IPS-20b (cell line): ENCODE data around the gene FLT4.

Experiments used
- H3K27ac ChIP-seq: one replicate; pipeline ENCODE4 v1.5.1; 2013; ENCODE audit warnings: low read length
- H3K27me3 ChIP-seq: 2 replicates; pipeline ENCODE4 v1.6.1; 2013; ENCODE audit warnings: mild to moderate bottlenecking, low read length, inconsistent platforms; ENCODE audit not compliant: insufficient read depth
- H3K36me3 ChIP-seq: 2 replicates; pipeline ENCODE4 v1.6.1; 2013; ENCODE audit warnings: low read depth, mild to moderate bottlenecking, inconsistent platforms, low read length, moderate library complexity; ENCODE audit not compliant: insufficient read depth
- H3K4me1 ChIP-seq: 2 replicates; pipeline ENCODE4 v1.6.1; 2013; ENCODE audit warnings: mild to moderate bottlenecking, control low read depth, inconsistent platforms, low read length, moderate library complexity; ENCODE audit not compliant: insufficient read depth
- H3K4me3 ChIP-seq: 2 replicates; pipeline ENCODE4 v1.5.1; 2013; ENCODE audit warnings: mild to moderate bottlenecking, low read length, inconsistent platforms
- H3K9ac ChIP-seq: 2 replicates; pipeline ENCODE4 v1.6.1; 2013; ENCODE audit warnings: low read depth, mild to moderate bottlenecking, inconsistent platforms, low read length, moderate library complexity
- H3K9me3 ChIP-seq: 2 replicates; pipeline ENCODE4 v1.6.1; 2013; ENCODE audit warnings: mild to moderate bottlenecking, low read depth, low read length, inconsistent platforms; ENCODE audit not compliant: insufficient read depth

The FLT4 gene

DNA sequence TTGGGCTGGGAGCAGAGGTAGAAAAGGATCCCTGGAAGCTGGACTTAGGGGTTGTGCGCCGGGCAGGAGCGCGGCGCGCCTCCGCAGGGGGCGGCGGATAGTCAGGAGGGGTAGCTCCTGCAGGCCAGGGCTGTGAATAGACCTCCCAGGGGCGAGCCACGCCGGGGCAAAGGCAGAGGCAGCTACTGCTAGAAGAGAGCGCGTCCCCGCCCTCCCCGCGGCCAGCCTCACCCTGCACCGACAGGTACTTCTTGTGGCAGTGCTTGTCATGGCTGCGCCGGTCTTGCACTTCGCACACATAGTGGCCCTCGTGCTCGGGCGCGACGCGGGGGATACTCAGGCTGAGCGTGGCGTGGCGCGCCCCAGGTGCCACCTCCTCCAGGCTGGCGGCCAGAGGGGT lies 28.1 kb downstream of the FLT4 start:
- no peak overlapping the region for H3K9ac ChIP-seq
- no peaks in the 10 kb centered on the region for H3K9me3 ChIP-seq
- H3K27ac ChIP-seq: no peak overlapping the region
- H3K4me1 ChIP-seq: no peaks in the 10 kb centered on the region
- peaks cover 27% of the 10 kb centered on the region for H3K27me3 ChIP-seq
- H3K36me3 ChIP-seq: no peaks in the 10 kb centered on the region
- no peak overlapping the region for H3K4me3 ChIP-seq

DNA sequence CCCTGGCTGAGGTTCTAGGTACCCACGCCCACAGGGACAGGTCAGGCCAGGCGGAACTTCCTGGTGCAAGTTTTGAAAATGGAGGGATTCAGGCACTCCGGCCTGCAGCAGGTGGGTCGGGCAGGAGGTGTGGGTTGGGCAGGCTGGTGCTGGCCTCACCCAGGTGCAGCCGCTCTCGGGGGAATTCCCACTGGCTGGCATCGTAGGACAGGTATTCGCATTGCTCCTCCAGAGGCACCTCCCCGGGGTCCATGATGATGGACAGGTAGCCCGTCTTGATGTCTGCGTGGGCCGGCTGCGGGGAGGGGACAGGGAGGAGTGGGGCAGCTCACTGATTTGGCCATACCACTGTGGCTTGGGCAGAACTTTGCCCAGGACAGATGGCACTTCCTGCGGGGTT lies 29.4 kb downstream of the FLT4 start:
- no peaks in the 10 kb centered on the region for H3K36me3 ChIP-seq
- H3K9ac ChIP-seq: no peak overlapping the region
- no peaks in the 10 kb centered on the region for H3K4me1 ChIP-seq
- no peak overlapping the region for H3K27ac ChIP-seq
- peaks cover 28% of the 10 kb centered on the region for H3K27me3 ChIP-seq
- H3K9me3 ChIP-seq: no peaks in the 10 kb centered on the region
- no peak overlapping the region for H3K4me3 ChIP-seq

DNA sequence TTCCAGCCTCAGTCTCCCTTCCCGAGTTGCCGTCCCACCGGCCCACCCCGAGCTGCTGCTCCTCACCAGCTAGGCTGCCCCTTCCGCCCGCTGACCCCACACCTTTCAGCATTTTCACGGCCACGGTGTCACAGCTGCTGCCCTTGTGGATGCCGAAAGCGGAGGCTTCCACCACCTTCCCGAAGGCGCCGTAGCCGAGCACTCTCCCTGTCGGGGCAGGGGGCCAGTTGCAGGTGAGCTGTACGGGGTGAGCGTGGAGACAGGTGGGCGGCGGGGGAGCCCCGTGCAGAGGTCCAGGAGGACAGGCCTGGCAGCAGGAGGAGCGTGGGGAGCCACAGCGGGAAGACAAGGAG lies 29.9 kb downstream of the FLT4 start:
- Histone ChIP-seq H3K27ac (no peak overlapping the region), H3K36me3 (no peaks in the 10 kb centered on the region), H3K9ac (no peak overlapping the region), H3K4me1 (no peaks in the 10 kb centered on the region), H3K27me3 (peaks cover 28% of the 10 kb centered on the region), H3K4me3 (peak overlapping the region; percentile 73; the same call in 1 of the 2 replicates), H3K9me3 (no peaks in the 10 kb centered on the region)

DNA sequence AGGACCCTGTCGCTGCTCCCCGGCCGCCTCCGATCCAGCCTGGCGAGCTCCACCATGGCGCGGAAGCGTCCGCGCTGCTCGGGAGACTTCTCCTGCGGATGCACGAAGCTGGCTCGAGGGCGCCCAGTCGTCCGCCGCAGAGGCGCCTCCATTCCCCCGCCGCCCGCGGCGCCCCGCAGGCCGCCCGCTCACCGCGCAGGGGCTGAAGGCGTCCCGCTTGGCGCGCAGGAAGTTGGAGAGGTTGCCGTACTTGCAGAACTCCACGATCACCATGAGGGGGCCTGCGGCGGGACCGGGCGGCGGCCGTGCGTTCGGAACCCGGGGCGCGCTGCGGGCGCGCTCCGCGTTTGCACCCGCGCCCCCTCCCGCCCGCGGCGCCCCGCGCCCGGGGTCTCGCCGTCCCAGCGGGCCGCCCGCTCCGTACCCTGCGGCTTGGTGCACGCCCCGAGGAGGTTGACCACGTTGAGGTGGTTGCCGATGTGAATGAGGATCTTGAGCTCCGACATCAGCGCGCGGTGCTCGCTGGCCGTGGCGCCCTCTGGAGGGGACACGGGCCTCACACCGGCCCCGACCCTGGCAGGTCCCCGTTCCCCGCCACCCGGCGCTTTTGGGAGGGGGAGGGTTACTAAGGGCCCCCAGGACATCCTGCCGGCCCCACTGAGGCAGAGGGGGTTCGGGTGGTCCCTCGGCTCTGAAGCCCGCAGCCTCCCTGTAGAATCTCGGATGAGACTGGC lies 30.4 kb downstream of the FLT4 start:
- H3K27ac ChIP-seq: no peak overlapping the region
- H3K36me3 ChIP-seq: no peaks in the 10 kb centered on the region
- H3K9ac ChIP-seq: peak overlapping the region; percentile 48; the same call in 1 of the 2 replicates
- peak overlapping the region; percentile 73 for H3K4me3 ChIP-seq
- no peaks in the 10 kb centered on the region for H3K9me3 ChIP-seq
- peaks cover 28% of the 10 kb centered on the region for H3K27me3 ChIP-seq
- no peaks in the 10 kb centered on the region for H3K4me1 ChIP-seq

DNA sequence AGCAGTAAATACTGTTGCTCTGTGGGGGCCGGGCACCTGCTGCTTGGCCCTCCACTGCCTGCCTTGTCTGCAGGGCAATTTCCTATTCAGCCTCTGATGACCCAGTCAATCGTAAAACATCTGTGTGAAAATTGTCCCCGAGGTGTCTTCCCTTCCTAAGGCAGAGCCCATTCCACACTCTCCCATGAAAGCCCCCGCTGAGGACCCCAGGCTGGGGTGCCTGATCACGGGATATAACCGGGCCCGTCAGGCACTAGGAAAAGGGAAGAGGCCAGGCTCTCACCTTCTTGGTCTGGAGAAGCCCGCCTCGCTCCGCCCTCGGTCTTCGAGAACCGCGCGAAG lies 30.9 kb downstream of the FLT4 start:
- peak overlapping the region; percentile 48; the same call in 1 of the 2 replicates for H3K9ac ChIP-seq
- peak overlapping the region; percentile 73 for H3K4me3 ChIP-seq

GRCh38 chr5:180613814-180614188 lies 35.6 kb downstream of the FLT4 start:
- H3K27ac ChIP-seq: no peak overlapping the region
- no peak overlapping the region for H3K4me3 ChIP-seq
- no peaks in the 10 kb centered on the region for H3K36me3 ChIP-seq
- peaks cover 15% of the 10 kb centered on the region for H3K27me3 ChIP-seq
- H3K9ac ChIP-seq: no peak overlapping the region
- no peaks in the 10 kb centered on the region for H3K9me3 ChIP-seq
- H3K4me1 ChIP-seq: no peaks in the 10 kb centered on the region

More for the DNA sequence above, 30.9 kb downstream of the FLT4 start:
- Histone ChIP-seq H3K9me3 (no peaks in the 10 kb centered on the region), H3K27ac (no peak overlapping the region), H3K27me3 (peaks cover 28% of the 10 kb centered on the region), H3K36me3 (no peaks in the 10 kb centered on the region), H3K4me1 (no peaks in the 10 kb centered on the region)

DNA sequence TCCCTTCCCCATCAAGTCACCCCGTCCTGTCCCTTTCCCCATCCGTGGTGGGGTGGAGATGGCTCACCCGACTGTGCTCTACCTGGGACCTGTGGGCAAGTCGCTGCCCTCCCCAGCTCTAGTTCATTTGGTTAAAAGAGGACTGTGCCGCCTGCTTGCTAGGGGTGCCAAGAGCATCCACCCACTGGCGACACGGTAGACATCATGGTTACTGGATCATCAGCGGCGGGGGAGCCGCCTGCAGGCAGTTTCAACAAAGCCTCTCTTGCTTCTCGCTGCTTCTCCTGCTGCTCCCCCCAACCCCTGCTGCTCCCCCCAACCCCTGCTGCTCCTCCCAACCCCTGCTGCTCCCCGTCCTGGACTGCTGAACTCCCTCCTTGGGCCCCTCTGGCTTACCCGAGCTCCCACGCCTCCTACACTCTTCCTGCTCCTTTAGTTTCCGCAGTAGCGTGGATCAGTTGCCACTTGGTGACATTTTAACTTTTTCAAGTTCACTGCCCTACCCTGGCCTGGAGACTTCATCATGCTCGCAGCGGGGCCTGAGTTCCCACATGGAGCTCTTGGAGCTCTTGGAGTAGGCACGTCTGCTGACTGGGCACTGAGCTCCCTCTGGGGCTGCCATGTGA lies 36.1 kb downstream of the FLT4 start:
- Histone ChIP-seq H3K4me3 (no peak overlapping the region), H3K36me3 (no peaks in the 10 kb centered on the region), H3K4me1 (no peaks in the 10 kb centered on the region), H3K9ac (no peak overlapping the region), H3K27ac (no peak overlapping the region), H3K9me3 (no peaks in the 10 kb centered on the region), H3K27me3 (peaks cover 10% of the 10 kb centered on the region)

GRCh38 chr5:180612683-180613082 lies 36.7 kb downstream of the FLT4 start:
- H3K9me3 ChIP-seq: no peaks in the 10 kb centered on the region
- no peak overlapping the region for H3K4me3 ChIP-seq
- H3K27ac ChIP-seq: no peak overlapping the region
- H3K9ac ChIP-seq: no peak overlapping the region
- H3K4me1 ChIP-seq: no peaks in the 10 kb centered on the region
- no peaks in the 10 kb centered on the region for H3K36me3 ChIP-seq
- H3K27me3 ChIP-seq: peaks cover 8% of the 10 kb centered on the region

DNA sequence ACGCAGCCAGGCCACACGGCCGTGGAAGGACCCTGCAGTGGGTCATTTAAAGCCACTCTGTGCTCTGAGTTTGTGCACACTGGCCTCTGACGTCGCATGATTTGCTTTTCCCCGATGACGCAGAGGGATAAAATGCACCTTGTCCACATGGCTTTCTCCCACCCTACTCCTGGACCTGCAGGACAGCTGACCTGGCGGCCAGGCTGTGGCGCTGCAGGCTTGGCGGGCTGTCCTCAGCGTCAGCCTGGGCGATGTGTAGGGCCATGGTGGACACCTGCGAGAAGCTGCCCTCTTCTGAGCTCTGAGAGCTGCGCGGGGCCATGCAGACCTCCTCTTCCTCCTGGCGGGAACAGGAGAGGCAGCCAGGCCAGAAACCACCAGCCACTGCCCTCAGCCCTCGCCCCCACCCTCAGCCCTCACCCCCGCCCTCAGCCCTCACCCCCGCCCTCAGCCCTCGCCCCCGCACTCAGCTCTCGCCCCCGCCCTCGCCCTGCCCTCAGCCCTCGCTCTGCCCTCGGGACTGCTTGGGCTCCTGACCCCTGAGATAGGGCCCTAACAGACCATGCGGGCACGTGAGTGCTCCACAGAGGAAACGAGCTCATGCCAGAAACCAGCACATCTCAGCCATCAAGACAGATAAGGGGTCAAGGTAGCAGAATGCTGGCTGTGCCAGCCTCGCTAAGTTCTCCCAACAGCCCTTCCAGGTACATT lies 38.1 kb downstream of the FLT4 start:
- Histone ChIP-seq H3K36me3 (no peaks in the 10 kb centered on the region), H3K9ac (no peak overlapping the region), H3K9me3 (no peaks in the 10 kb centered on the region), H3K4me3 (no peak overlapping the region), H3K27me3 (0 out of 2 replicates have a peak, but pooled peaks cover under 1% of the 10 kb centered on the region), H3K4me1 (no peaks in the 10 kb centered on the region), H3K27ac (no peak overlapping the region)

GRCh38 chr5:180609817-180610550 lies 39.4 kb downstream of the FLT4 start:
- Histone ChIP-seq H3K9ac (no peak overlapping the region), H3K27me3 (no peaks in the 10 kb centered on the region), H3K4me1 (no peaks in the 10 kb centered on the region), H3K27ac (no peak overlapping the region), H3K9me3 (no peaks in the 10 kb centered on the region), H3K36me3 (no peaks in the 10 kb centered on the region), H3K4me3 (no peak overlapping the region)

- H3K9me3 ChIP-seq: no peaks in the 10 kb centered on the region
Measured at GRCh38 chr5:180609386-180609785, 40.0 kb downstream of the FLT4 start.

More at GRCh38 chr5:180609386-180609785, 40.0 kb downstream of the FLT4 start:
- Histone ChIP-seq H3K4me1 (no peaks in the 10 kb centered on the region), H3K9ac (no peak overlapping the region), H3K27ac (no peak overlapping the region), H3K27me3 (no peaks in the 10 kb centered on the region), H3K36me3 (no peaks in the 10 kb centered on the region), H3K4me3 (no peak overlapping the region)
